Measurements from ENCODE around the gene PIK3R5.

DNA sequence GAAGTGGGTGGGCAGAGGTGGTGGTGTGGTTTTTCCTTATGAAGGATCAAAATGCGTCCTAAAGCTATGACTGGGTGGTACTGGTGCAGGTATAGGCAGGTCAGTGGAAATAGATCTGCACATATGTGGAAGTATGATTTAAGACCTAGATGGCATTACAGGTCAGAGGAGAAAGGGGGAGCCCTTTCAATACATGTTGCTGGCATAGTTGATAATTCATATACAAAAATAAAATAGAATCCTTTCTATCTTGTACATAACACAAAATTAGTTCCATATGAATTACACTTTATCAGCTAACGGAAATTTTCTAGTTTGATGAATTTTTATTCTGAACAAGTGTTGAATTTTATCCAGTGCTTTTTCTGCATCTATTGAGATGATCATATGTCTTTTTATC is 20.8 kb upstream of the PIK3R5 start:
- TF ChIP-seq, protein P1, sequence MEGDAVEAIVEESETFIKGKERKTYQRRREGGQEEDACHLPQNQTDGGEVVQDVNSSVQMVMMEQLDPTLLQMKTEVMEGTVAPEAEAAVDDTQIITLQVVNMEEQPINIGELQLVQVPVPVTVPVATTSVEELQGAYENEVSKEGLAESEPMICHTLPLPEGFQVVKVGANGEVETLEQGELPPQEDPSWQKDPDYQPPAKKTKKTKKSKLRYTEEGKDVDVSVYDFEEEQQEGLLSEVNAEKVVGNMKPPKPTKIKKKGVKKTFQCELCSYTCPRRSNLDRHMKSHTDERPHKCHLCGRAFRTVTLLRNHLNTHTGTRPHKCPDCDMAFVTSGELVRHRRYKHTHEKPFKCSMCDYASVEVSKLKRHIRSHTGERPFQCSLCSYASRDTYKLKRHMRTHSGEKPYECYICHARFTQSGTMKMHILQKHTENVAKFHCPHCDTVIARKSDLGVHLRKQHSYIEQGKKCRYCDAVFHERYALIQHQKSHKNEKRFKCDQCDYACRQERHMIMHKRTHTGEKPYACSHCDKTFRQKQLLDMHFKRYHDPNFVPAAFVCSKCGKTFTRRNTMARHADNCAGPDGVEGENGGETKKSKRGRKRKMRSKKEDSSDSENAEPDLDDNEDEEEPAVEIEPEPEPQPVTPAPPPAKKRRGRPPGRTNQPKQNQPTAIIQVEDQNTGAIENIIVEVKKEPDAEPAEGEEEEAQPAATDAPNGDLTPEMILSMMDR (IDR thresholded peaks at IDR 0.05; ENCODE audit: low read depth, low read length, poor library complexity, severe bottlenecking) = peak; percentile 54
- TF ChIP-seq EZH2phosphoT487 (IDR thresholded peaks at IDR 0.05; ENCODE audit: borderline replicate concordance, low read length) = no peak

All from DOHH2 (cell line).